Activated naive CD4-positive, alpha-beta T cell treated with anti-CD3 and anti-CD28 coated beads, Interleukin-2, amount 50 U/mL, for 72 hours (primary cell): ENCODE data around the gene OSBPL10. TPM values are rescaled to one million over a fixed set of nuclear protein-coding genes. Genes with fewer than 3 reads are reported as not detected.
A peak's percentile ranks its signal among the peaks of the same experiment; 100 is the strongest.
"Not testable (repeated sequence)": the region's sequence is repeated elsewhere in the genome, so short reads cannot be mapped to it uniquely, and the experiment has no call there.

ENCODE experiments used
- ATAC-seq, 2 donors: fragments of 150-1000 bp; cut with Tn5 transposase; 2 replicates each; pipeline ENCODE4 v1.10.0; 2021; ENCODE audit warnings: mild to moderate bottlenecking in 2 of 2, moderate library complexity in 2 of 2
- DNase-seq, 2 donors: peaks; one replicate each; pipeline ENCODE4 v3.0.0; 2021 to 2022; ENCODE audit warnings: low spot score in 2 of 2
- H3K27ac Mint-ChIP-seq, 2 donors: one replicate each; pipeline ENCODE4 v1.8.0; 2022; ENCODE audit warnings: mild to moderate bottlenecking in 2 of 2, mixed read lengths in 2 of 2
- H3K36me3 Mint-ChIP-seq, 2 donors: one replicate each; pipeline ENCODE4 v1.8.0; 2022; ENCODE audit warnings: mixed read lengths in 2 of 2
- H3K9me3 Mint-ChIP-seq, 2 donors: one replicate each; pipeline ENCODE4 v1.8.0; 2022; ENCODE audit warnings: mixed read lengths in 2 of 2
- total RNA-seq, 2 donors: library from RNA; stranded (reverse); gene quantifications; one replicate each; pipeline ENCODE4 v1.2.3, GENCODE V29; 2022

OSBPL10 gene
- total RNA-seq, 2 donors from 2014 or later = 1.1 to 32.6 TPM

- Mint-ChIP-seq H3K9me3 (peaks cover 0 to 5% of the 10 kb centered on the region in 2 donors), H3K27ac (no peak overlapping the region), H3K36me3 (no peaks in the 10 kb centered on the region)
- DNase-seq = no peak
- ATAC-seq = no peak
These were observed 167.9 kb downstream of the OSBPL10 start for GRCh38 chr3:31813197-31813596.

- no peak overlapping the region for H3K27ac Mint-ChIP-seq
- peak in 1 of 2 donors; percentile 22 for ATAC-seq
- no peak for DNase-seq
- H3K9me3 Mint-ChIP-seq = peaks cover 0 to 5% of the 10 kb centered on the region in 2 donors
- H3K36me3 Mint-ChIP-seq = no peaks in the 10 kb centered on the region
These were observed 170.1 kb downstream of the OSBPL10 start for GRCh38 chr3:31810991-31811433.

DNA sequence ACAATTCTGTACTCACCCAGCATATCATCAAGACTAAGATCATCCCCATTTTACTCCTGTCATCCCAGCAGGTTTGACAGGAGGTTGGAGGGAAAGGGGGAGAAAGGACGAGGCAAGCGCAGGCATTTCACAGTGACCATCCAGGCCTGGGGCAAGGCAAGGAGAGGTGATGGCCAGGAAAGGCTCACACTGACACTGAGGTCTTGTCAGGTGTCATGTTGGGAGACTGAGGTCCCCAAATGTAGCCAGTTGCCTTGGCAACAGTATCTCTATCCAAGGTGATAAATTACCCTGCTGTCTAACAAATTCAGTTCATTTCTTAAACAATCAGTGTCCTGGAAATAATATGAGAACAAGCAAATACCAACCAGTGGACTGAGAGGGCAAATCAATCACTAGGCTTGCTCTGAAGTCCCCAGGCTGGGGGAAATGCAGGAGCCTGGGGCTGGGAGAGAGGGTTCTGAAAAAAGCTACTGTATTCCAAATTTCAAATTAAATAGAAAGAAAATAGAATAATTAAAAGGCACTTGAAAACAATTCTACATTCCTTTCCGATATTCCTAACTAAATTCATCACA lies 172.8 kb downstream of the OSBPL10 start:
- no peak overlapping the region for H3K27ac Mint-ChIP-seq

DNA sequence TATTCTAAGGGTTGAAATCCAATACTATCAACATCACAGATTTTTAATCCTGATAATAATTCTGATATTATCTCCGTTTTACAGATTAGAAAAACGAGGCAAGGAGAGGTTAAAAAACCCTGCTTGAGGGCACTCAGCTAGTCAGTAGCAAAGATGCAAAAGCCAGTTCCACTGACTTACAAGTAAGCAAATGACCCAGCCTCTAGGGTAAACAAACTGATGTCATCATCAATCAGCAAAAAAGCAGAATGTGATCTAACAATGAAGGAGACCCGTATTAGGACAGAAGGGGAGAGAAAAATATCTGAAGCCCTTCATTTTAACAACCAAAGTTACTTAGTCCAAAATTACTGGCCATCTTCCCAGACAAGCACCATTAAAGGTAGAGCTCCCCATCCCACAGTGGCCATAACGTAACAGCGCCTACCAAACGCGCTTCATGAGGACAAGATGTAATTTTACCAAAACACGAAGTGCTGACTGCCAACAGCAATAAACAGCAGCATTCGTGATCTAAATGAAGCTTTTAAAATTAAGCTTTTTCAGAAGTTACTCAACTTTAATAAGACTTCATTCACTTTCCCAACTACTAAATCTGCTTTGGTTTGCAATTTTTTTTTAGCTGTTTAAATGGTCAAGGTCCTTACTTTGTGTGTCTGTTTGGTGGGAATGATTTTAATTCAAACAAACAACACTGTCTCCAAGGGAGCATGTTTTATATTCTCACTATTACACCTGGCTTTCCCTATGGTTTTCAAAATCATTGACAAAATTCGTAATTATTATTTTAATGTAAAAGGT lies 176.6 kb downstream of the OSBPL10 start:
- no peak for DNase-seq
- no peak overlapping the region for H3K27ac Mint-ChIP-seq
- no peaks in the 10 kb centered on the region for H3K36me3 Mint-ChIP-seq
- no peak for ATAC-seq
- no peaks in the 10 kb centered on the region for H3K9me3 Mint-ChIP-seq

More for the DNA sequence above, 172.8 kb downstream of the OSBPL10 start:
- Mint-ChIP-seq H3K36me3 (no peaks in the 10 kb centered on the region), H3K9me3 (no peaks in the 10 kb centered on the region)
- DNase-seq = no peak
- no peak for ATAC-seq

DNA sequence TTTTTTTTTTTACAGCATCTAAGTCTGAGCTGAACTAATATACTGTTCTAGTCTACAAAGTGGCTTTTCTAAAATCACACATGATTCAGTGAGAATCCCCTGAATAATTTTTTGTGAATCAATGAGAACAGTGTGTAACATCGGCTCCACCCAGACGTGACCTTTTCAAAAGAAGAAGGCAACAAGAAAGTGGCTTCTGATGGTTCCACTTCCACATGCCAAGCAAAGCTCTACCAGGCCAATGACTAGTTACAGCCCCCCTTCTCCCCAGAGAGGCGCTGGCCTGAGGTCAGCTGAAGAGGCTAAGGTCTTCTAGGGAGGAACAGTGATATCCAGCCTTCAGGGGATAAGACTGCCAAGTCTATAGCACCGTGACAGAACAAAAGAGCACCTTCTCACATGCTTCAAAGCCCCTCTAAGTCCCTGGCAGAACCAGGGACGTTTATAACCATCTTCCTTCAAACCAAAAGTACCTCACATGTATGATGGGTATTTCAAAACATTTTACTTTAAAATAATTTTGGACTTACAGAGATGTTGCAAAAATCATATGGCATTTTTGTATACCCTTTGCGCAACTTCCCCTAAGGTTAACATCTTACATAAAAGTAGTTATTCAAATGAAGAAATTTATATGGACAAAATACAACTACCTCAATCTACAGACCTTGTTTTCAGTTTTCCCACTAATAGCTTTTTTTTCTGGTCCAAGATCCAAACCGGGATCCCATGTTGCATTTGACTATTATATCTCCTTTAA lies 177.9 kb downstream of the OSBPL10 start:
- DNase-seq = no peak
- no peaks in the 10 kb centered on the region for H3K9me3 Mint-ChIP-seq
- peak overlapping the region in 1 of 2 donors; percentile 44 for H3K27ac Mint-ChIP-seq
- no peaks in the 10 kb centered on the region for H3K36me3 Mint-ChIP-seq
- ATAC-seq = no peak

DNA sequence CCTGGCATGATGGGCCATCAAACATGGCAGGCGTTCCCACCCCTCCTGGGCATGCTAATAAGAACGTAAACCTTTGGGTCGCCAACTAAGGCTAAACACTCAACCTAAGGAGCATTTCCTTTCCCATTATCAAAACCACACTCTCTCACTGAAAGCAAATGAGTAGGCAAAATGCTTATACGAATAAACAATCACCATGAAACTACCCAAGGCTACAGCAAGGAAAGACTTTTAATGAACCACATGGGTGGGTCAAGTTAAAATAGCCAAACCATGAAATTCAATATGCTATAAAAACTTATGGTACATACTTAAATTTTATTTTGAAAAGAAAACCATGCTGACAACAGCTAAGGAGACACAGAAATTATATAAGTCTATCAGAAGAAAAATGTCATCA lies 180.6 kb downstream of the OSBPL10 start:
- ATAC-seq = no peak
- DNase-seq = no peak
- H3K36me3 Mint-ChIP-seq = peaks cover 0 to 4% of the 10 kb centered on the region in 2 donors
- no peak overlapping the region for H3K27ac Mint-ChIP-seq
- no peaks in the 10 kb centered on the region for H3K9me3 Mint-ChIP-seq

- DNase-seq (no peak), ATAC-seq (no peak)
- peaks cover 0 to 6% of the 10 kb centered on the region in 2 donors for H3K9me3 Mint-ChIP-seq
- H3K36me3 Mint-ChIP-seq = peaks cover 0 to 14% of the 10 kb centered on the region in 2 donors
- H3K27ac Mint-ChIP-seq = no peak overlapping the region
These were observed 182.2 kb downstream of the OSBPL10 start for GRCh38 chr3:31798840-31799239.

DNA sequence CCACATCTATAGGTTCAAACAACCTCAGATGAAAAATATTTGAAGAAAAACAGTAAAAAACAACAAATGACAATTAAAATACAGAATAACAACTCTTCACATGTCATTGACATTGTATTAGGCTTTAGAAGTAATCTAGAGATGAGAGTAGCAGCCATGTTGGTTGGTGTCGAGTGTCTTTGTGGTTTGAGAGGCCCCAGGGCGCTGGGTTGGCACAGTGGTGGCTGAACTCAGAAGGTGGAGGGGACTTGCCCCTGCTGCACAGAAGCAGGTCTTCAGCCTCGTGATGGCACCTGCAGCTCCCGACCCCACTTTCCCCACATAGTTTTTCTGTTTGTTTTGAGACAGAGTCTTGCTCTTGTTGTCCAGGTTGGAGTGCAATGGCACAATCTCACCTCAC lies 187.2 kb downstream of the OSBPL10 start:
- DNase-seq (no peak), ATAC-seq (no peak)
- H3K27ac Mint-ChIP-seq = no peak overlapping the region
- peaks cover 0 to 14% of the 10 kb centered on the region in 2 donors for H3K36me3 Mint-ChIP-seq
- peaks cover 0 to 6% of the 10 kb centered on the region in 2 donors for H3K9me3 Mint-ChIP-seq

GRCh38 chr3:31791090-31791430 lies 190.0 kb downstream of the OSBPL10 start:
- peaks cover 0 to 6% of the 10 kb centered on the region in 2 donors for H3K9me3 Mint-ChIP-seq
- H3K36me3 Mint-ChIP-seq = peaks cover 0 to 14% of the 10 kb centered on the region in 2 donors
- DNase-seq (no peak), ATAC-seq (no peak)
- no peak overlapping the region for H3K27ac Mint-ChIP-seq

- H3K27ac Mint-ChIP-seq = no peak overlapping the region
These were observed 190.6 kb downstream of the OSBPL10 start for GRCh38 chr3:31790193-31791089.

DNA sequence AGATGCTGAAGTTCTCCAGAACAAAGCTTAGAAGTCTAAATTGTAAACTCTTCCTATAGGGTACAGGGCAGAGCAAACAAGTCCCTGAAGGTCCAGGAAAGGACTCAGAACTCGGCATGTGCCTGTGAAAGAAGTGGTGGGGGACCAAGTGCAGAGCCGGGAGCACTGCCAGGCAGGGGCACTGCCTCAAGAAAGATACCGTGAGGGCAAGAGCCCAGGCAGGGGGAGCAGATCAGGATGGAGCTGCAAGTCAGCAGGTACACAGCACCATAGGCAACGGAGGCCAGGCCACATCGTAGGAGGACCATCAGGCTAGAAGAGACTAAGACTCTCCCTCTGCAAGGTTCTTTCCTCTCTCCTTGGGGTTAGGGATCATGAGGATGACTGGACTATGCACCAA lies 191.6 kb downstream of the OSBPL10 start:
- Mint-ChIP-seq H3K9me3 (peaks cover 0 to 2% of the 10 kb centered on the region in 2 donors), H3K36me3 (peaks cover 0 to 3% of the 10 kb centered on the region in 2 donors), H3K27ac (no peak overlapping the region)
- no peak for ATAC-seq
- no peak for DNase-seq

More at GRCh38 chr3:31790193-31791089, 190.6 kb downstream of the OSBPL10 start:
- Mint-ChIP-seq H3K9me3 (peaks cover 0 to 6% of the 10 kb centered on the region in 2 donors), H3K36me3 (peaks cover 0 to 10% of the 10 kb centered on the region in 2 donors)
- DNase-seq = no peak
- no peak for ATAC-seq

DNA sequence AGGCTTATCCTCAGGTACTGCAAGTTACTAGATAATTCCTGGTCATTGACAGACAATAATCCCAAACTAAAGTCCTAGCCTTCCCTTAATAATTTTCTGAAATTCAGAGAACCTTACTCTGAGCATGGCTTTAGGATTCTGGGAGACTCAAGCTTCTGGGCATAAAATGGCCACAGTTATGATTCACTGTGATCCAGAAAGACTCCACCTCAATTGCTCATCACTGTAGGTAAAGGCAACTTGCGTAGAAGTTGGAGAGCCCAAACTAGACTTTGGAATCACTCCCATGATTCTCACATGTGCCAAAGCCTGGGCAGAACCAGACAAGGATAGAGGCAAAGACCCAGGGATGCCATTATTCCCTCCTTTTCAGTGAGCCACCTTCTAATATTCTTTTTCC lies 195.3 kb downstream of the OSBPL10 start:
- no peak overlapping the region for H3K27ac Mint-ChIP-seq
- DNase-seq = no peak
- H3K36me3 Mint-ChIP-seq = peaks cover 0 to 8% of the 10 kb centered on the region in 2 donors

DNA sequence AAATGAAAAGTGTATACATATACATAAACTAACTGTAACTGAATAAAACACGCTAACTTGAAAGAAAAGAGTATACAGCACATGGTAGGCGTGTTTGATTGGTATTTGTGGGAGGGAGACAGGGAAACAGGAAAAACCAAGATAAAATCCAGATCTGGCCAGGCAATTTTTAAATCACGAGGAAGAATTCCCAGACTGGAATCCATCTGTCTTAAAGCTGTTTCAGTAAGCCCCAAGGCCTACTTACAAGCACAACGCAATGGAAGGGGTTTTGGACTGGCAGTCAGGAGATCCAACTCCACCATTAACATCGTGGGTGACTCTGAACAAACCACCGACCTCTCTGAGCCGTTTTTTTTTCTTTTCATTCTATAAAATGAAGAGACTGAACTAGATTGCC lies 195.8 kb downstream of the OSBPL10 start:
- ATAC-seq (no peak), DNase-seq (no peak)
- Mint-ChIP-seq H3K36me3 (peaks cover 0 to 8% of the 10 kb centered on the region in 2 donors), H3K27ac (no peak overlapping the region), H3K9me3 (no peaks in the 10 kb centered on the region)

More for the DNA sequence above, 195.3 kb downstream of the OSBPL10 start:
- H3K9me3 Mint-ChIP-seq = no peaks in the 10 kb centered on the region
- no peak for ATAC-seq

DNA sequence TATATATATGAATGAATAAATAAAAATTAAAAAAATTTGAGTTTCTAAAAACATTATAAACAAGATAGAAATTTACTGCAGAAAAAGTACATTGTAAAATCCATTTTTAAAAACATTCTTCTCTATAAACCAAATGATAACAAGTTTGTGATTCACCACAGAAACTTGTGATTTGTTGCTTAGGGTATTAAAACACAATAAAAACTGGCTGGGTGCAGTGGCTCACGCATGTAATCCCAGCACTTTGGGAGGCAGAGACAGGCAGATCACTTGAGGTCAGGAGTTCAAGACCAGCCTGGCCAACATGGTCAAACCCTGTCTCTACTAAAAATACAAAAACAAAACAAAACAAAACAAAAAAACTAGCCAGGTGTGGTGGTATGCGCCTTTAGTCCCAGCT lies 197.2 kb downstream of the OSBPL10 start:
- not testable (repeated sequence) for DNase-seq, H3K9me3 Mint-ChIP-seq, H3K27ac Mint-ChIP-seq, ATAC-seq
- H3K36me3 Mint-ChIP-seq = peaks cover 6 to 16% of the 10 kb centered on the region in 2 donors

GRCh38 chr3:31782306-31782705 lies 198.8 kb downstream of the OSBPL10 start:
- not testable (repeated sequence) for ATAC-seq, DNase-seq, H3K27ac Mint-ChIP-seq, H3K9me3 Mint-ChIP-seq
- H3K36me3 Mint-ChIP-seq = peaks cover 11 to 32% of the 10 kb centered on the region in 2 donors

GRCh38 chr3:31779514-31779913 lies 201.5 kb downstream of the OSBPL10 start:
- H3K36me3 Mint-ChIP-seq = peaks cover 12 to 44% of the 10 kb centered on the region in 2 donors
- DNase-seq (no peak), ATAC-seq (no peak)
- H3K9me3 Mint-ChIP-seq = peaks cover 0 to 5% of the 10 kb centered on the region in 2 donors
- no peak overlapping the region for H3K27ac Mint-ChIP-seq
